ENCODE results near the gene PRAC2. TPM values are rescaled to one million over a fixed set of nuclear protein-coding genes. Genes with fewer than 3 reads are reported as not detected.
A peak's percentile ranks its signal among the peaks of the same experiment; 100 is the strongest.

The PRAC2 gene
- polyA plus RNA-seq, 4 donors = not detected

DNA sequence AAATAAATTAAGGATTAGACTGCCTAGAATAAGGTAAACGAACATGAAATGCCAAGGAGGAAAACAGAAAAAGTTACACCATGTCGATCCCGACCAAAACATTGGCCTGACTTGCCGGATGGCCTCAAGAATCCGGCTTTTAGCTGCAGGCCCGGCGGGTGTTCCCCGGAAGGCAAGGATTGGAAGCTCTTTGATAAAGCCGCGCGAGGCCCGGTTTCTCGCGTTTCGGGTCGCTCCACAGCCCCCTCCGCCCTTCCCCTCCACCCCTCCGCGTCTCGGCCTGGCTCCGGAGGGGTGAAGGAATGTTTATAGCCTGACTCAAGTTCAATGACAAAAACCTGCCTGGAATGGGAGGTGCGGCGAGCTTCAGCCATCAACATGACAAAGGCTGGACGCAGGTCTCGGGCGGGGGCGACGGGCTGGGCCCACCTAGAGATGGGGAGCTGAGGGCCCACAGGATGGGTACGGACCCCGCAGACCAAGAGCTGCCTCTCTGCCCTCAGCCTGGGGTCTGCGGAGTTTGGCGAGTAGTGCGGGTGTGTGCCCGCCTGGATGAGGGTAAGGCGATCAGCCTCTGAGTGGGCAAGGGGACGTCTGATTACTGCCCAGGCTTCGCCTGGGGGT, 3.2 kb upstream of the PRAC2 start:
- no peak for DNase-seq (ENCODE audit: low read depth in 4 of 4, low spot score in 3 of 4)

DNA sequence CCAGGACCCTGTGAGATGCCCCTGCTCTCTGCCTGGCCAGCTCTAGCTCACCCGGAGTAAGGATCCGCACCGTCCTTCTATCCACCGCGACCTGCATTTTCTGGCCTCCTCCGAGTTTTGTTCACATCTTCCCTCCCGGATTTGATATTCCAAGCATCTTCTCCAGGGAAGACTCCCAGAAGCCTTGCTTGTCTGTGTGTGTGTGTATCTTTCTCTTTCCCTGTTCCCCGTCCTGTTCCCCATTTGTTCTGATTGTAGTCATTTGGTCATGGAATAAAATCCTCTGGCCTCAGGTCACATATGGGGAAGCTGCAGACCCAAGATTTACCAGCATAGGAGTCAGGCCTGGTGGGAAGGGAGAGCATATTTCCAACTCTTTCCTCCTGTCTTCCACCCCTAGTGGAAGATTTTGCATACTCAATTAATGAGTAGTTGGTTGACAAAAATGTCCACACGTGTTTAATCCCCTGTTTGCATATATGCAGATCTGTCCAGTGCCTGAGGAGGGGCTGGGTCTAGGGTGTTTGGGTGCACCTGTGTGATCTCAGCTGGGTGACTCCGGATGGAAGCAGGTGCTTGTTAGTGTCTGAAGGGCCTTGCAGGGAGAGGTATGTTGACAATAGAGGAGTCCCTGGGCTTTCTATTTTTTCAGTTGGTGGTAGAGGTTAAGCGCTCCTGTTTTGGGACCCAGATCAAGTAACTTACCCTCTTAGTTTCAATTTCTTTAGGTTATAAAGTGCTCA, 2.5 kb upstream of the PRAC2 start:
- DNase-seq (ENCODE audit: low read depth in 4 of 4, low spot score in 3 of 4) = no peak

DNA sequence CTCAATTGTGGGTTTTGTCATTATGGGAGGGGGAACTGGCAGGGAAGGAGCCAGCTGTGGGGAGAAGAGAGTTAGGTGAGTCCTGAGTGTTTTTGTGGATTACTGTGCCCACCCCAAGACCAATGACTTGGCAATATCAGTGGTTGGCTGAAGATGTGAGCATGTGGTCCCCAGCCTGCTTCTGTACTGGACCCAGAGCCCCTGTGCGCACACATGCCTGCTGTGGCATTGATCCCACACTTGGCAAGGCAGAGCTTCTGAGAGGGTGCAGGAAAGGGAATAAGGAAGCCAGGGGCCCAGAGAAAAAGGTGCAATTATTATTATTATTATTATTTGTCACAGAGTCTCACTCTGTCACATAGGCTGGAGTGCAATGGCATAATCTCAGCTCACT, 2.0 kb upstream of the PRAC2 start:
- no peak for DNase-seq (ENCODE audit: low read depth in 4 of 4, low spot score in 3 of 4)

DNA sequence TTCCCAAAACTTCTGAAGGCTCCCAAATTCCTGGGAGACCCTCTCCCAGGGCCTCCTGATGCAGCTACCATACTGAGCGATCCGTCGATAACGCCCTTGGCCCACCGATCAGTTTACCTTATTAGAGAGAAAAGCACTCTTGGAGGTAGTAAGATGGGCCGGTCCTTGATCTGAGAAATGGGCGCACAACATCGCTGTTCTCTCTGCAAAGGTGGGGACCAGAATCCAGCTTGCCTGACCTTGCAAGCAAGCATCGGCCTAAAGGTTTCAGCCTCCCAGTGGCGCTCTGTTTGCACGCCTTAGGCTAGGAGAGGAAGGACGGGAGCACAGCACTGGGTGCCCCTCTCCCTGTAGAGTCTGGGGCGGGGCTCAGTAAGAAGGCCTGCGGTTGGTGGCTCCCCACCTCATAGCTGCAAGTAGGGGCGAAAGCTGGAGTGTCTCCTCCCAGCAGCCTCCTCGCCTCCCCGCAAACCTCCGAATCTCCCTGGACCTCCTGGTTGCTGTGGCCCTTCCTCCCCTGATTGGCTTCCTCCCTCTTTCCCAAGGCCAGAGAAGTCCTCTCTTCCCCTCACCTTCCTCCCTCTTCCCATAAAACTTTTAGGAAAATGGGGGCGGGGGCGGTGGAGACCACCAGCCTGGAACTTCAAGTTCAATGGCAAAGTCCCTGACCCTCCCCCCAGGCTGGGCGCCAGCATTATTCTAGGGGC, 631 bp upstream of the PRAC2 start, which contains the start of gene PRAC1:
TSS of gene PRAC1 (minus strand) at position 318 of the 707 bp plus-strand sequence. CDS start at position 192, 126 bp downstream.
- DNase-seq (ENCODE audit: low read depth in 4 of 4, low spot score in 3 of 4) = no peak

DNA sequence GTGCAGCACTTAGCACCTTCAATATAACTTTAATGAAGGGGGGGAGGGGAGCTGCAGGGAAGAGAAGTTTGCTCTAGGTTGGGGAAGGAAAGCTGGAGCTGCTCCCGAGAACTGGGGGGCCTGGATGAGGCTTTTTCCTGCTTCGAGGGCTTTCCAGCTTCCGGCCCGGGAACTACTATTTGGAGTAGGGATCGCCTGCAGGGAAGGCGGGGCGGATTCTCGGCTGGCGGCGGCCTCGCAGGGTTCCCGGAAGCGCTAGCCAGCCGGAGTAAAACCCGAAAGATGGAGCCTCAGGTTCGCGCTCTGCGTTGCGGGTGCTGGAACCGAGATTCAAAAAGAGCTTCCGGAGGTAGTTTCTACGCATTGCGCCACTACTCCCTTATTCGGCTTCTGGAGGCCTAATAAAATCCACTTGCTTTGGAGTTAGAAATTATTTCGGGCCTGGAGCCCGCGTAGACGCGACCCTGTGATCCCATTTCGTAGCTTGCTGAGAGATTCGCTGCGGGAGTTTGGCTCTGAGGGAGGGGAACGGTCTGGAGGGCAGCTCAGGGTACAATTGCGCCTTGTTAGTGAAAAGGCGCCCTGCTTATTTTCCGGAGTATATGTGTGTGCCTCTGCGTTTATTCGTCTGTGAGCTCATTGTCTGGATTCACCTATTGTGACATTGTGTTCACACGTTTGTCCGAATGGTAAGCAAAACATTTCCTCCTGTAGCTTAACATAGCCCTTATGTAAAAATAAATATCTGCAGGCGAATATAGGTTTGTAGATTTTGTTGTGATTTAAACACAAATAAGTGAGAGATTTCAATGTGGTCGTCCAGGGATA, 652 bp downstream of the PRAC2 start:
- no peak for DNase-seq (ENCODE audit: low read depth in 4 of 4, low spot score in 3 of 4)

DNA sequence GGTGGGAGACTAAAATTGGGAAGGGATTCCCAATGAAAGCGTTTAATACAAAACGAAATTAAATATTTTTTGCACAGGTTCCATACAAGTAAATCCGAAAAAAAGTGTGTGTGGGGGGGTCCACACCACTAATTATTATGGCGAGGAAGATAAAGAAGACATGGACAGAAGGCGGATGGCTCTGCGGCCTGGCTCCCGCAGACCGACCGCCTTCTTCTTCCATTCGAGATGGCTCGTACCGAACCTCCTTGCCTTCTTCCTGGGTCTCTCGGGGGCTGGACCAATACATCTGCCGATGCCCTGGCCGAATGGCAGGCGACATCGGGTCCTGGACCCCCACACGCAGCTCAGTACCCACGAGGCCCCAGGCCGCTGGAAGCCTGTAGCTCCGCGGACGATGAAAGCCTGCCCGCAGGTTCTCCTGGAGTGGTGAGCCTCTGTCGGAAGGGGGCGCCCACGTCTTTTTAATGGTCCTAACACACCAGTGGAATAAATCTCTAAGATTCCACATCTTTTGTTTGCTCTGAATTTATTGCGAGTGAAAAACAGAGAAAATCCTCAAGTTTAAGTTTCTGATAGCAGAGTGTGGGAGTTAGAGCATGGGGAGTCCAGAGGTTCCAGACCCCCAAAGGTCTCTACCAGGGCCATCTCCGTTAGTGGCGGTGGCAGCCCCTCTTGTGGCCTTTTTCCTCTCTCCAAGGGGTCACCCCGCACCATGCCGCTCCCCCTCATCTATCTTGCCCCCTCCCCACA, 1.4 kb downstream of the PRAC2 start:
- DNase-seq (ENCODE audit: low read depth in 4 of 4, low spot score in 3 of 4) = peak in 2 of 4 donors; percentile 80 to 82

DNA sequence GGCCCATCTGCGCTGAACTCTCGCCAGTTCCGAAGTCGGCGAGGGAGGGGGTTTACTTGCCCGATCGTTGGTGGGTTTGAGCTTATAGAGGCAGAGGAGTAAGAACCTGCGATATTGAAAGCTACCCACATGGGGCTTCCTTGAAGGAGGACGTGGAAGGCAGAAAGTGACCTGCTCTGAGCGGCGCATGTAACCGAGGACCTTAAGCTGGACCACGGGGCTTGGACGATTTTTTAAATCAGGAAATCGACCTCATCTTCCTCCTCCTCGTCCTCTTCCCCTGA, 2.0 kb downstream of the PRAC2 start:
- no peak for DNase-seq (ENCODE audit: low read depth in 4 of 4, low spot score in 3 of 4)

DNA sequence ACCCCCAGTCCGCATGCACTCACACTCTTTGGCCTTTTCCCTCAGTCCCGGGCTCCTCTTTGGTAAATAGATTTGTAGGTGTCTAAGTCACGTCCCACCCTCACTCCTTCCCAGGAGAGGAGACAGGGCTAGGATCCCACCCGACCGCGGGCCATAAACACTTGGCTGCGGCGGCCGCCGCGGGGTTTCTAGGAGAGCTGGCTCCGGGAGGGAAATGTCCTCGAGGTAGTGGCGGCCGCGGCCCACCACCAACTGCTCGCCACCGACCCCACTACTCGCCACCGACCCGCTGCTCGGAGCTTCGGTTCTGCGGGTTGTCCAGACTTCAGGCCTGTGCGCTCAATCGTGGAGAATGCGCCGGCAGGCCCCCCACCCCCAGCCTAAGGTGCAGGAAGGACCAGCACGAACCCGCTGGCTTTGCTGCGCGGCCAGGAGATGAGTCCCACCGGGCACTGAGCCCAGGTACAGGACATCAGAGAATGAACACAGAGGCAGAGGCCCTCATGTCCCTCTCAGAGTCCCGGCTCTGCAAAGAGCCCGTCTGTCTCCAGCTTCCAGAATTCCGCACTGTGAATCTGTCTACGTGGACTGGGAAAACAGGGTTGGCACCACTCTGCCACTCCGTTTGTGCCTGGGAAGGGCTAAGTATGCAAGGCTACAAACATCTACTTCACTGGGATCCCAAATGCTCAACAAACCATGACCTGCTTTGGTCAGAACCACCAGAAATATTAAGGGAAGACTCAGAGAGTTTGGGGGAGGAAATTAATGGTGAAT, 2.5 kb downstream of the PRAC2 start:
- no peak for DNase-seq (ENCODE audit: low read depth in 4 of 4, low spot score in 3 of 4)

DNA sequence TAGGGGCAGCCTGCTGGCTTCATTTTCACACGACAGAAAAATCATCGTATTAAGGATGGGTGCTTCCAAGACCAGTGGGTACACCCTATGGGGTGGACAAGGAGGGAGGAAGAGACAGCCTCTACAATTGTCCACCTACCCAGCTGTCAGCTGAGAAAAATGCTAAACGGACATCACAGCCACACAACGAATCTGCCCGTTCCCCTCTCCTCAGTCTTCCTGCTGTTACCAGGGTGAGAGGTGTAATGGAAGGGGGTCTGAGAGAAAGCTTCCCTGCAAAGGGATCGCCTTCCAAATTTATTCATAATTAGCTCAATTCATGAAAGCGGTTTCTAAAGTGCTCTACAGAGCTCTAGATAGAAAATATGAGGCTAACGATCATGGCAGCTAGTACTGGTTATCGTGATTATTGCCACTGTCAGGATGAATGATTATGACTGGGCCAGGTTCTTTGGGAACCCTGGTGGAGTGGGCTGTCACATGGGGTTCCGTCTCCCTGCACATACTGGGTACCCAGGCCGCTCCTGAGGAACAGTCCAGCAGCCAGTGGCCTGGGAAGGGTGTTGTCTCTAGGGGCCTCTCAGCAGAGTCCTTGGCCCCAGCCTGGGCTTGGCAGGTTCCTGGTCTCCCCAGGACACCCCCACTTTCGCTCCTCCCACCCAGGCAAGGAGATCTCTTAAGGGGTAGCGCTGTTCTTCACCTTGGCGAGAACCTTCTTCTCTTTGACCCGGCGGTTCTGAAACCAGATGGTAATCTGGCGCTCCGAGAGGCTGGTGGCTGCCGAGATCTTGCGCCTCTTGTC, 3.3 kb downstream of the PRAC2 start:
- DNase-seq (ENCODE audit: low read depth in 4 of 4, low spot score in 3 of 4) = no peak

DNA sequence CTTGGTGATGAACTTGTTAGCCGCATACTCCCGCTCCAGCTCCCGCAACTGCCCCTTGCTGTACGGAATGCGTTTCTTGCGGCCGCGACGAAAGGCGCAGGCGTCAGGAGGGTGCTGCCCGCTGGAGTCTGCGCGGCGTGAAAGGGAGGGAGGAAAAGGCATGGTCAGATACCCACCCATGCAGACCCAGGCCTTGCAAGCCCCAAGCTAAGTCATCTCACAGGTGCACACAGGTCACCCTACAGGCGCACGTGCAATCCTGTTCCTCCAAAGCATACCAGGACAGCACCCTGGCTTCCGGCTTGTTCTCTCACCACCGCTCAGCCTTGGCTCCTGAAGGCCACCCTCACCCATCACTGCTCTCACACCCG, 3.9 kb downstream of the PRAC2 start:
- DNase-seq (ENCODE audit: low read depth in 4 of 4, low spot score in 3 of 4) = no peak

DNA sequence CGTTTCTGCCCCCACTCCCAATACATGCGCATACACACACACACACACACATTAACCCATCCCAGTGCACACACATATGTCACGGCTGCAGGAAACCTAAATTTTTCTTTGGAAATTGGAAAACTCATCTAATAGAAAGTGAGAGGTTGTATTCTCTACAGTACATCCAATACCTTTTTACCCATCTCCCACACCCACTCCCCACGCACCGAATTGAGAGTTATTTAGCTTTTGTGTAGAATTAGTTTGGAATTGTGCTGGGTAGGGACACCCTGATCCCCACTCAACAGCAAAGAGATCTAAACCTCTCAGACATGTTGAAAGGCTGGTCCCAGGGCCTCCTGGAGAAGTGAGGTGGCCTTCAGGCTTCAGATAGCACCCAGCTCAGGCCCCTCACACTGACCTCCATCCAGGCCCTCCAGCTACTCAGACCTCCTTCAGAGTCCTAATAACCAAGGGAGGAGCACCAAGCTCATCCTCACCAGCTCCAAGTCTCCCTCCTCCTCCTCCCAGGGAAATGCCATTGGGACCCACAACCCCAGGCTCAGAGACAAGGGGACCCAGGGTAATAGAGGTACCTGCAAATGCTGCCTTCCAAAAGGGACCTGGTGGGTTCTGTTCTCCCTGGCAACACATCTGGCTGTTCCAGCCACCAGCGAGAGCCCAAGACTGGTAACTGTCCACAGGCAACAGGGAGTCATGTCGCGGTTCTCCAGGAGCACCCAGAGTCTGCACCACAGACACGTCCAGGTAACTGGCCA, 4.6 kb downstream of the PRAC2 start:
- no peak for DNase-seq (ENCODE audit: low read depth in 4 of 4, low spot score in 3 of 4)

DNA sequence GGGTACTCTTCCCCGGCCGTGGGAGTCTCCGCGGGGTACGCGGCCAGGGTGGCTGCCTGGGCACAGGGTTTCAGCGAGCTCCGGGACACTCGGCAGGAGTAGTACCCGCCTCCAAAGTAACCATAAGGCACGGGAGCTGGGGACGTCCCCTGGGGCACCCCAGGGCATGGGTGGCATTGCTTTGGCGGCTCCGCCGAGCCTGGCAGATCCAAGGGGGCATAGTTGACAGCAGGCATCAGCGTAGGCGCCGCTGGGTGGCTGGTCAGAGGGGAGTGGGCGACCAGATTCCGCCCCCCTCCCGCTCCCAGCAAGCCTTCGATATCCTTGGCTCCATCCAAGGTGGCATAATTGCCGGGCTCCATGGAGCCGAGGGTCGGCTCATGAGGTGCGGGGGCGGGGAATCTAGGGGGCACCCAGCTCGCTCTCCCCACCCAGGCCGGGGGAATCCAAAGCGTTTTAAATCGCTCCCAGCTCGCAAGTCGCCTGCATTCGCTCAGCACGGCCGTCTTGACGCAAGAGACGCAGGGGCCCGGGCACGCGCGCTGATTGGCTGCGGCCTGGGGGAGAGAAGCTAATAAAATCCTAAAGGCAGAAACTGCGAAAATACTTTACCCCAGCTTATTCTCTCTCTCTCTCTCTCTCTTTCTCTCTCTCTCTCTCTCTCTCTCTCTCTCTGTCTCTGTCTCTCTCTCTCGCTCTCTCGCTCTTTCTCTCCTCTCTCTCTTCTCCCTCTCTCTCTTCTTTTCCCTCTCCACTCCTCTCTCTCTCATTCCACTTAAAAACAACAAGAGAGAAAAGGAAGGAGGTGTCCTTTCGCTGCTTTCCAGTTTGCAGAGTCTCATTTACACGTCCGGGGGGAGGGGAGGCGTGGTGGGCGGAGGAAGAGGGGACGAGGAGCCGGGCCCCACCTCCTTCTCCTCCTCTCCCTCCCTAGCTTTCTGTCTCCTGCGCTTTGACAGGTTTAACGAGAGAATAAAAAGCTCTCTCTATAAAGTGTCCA, 5.5 kb downstream of the PRAC2 start, which contains the start of gene HOXB13:
TSS of gene HOXB13 (minus strand) at position 519 of the 1,000 bp plus-strand sequence. CDS start at position 362, 157 bp downstream.
- no peak for DNase-seq (ENCODE audit: low read depth in 4 of 4, low spot score in 3 of 4)

DNA sequence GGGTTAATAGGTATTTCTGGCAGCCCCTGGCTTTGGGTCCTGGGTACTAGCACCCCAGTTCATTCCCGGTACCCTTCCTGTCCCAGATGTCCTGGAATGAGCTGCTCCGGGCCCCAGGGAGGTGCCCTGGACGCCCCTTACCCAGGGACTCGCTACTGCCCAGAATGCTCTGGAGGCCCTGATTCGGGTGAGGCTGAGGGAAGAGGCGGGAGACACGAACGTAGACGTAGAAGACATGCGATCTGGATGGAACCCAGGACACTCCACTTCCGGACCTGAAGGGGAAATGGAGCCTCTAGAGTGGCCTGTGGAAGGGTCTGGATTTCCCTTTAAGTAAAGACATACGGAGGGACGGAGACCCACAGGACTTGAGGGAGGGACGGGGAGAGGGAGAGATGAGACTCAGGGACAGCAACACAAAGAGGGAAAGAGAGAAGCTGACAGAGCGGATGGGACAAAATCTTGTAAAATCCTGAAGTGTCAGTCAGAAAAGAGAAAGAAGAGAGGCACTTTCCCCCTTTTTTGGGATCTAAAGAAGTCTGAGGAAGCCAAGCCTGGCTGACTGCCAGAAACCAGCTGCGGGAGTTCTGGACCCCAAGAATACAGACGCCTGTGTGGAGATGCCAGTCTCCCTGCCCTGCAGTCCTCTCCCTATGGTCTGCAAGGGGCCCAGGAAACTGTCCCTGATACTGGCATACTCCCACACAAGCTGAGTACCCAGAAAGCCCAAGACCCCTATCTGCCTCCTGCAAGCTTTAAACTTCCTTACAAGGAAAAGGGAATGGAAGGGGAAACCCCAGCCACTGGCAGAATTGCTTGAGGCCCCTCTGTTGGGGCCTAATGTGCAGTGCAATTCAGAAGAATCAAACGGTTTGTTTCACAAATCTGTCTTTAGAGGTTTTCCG, 6.6 kb downstream of the PRAC2 start:
- DNase-seq (ENCODE audit: low read depth in 4 of 4, low spot score in 3 of 4) = no peak

DNA sequence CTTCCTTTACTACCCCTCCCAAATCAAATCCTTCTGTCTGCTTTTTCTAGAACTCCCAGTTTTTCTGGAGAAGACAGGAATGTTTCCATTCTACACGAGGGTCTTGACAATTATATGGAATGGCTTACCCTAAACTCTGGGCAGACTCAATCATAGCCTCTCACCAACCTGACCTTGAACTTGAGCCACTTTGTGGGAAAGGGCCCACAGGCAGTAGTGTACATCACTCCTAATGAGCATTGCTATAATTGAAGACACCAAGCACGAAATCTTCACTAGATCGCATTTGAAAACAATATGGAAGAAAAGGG, 7.2 kb downstream of the PRAC2 start:
- no peak for DNase-seq (ENCODE audit: low read depth in 4 of 4, low spot score in 3 of 4)

DNA sequence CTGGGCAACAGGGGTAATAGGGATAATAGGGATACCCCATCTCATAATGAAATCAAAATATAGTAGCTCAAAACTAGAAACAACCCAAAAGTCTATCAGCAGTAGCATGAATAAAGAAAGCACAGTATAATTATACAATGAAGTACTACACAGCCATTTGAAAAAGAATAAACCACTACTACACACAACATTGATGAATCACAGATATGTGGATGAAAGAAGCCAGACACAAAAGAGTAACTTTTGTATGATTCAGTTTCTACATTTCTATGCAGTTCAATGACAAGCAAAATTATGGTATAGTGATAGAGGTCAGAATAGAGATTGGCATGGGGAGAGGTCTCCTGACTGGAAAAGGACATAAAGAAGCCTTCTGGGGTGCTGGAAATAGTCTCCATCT, 8.4 kb downstream of the PRAC2 start:
- no peak for DNase-seq (ENCODE audit: low read depth in 4 of 4, low spot score in 3 of 4)
